ENCODE measurements around the gene SLC43A2. TPM values are rescaled to one million over a fixed set of nuclear protein-coding genes. Genes with fewer than 3 reads are reported as not detected.

SLC43A2 gene
- total and polyA plus RNA-seq, 2 of the 13 experiments (the other 11 are each of a cell fraction or from before 2014, with no cell fraction given): 7.3 to 20.0 TPM

DNA sequence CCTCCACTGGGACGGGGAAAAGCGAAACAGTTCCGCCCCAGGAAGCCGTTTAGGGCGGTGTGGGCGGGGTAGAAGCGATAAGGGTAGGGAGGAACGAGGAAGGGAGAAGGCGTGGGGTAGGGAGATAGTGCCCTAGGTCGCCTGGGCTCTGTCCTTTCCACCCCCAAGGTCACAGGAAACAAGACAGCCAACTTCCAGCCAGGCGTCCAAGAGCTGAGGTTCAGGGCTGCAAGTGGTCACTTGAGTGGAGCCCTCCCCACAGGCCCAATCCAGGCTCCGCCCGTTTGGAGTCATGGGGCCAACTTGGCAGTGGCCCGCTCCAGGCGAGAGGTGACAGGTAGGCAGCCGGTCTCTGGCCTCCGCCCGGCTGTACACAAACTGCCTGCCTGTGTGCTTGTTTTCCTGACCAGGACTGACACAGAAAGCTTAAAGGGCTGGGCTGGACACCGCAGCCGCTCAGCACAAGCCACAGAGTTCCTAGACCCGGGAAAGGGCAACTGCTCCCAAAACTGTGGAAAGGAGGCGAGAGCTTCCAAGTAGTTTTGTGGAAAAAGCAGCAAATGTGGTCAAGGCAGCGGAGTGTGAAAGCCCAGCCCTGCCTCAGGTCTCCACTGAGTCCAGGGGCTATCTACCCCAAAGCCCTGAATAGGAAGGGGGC is 21.3 kb upstream of the SLC43A2 start, which contains the start of gene RILP (continued):
- TF ChIP-seq HDAC1 (CRISPR knock-in tag; IDR thresholded peaks at IDR 0.05) (peak; percentile 62; the same call in 1 of the 2 replicates), TRIM22 (IDR thresholded peaks at IDR 0.05) (no peak), ELF3 (CRISPR knock-in tag; IDR thresholded peaks at IDR 0.05) (peak; percentile 73; the same call in 1 of the 2 replicates), ZNF441 (CRISPR knock-in tag; IDR thresholded peaks at IDR 0.05; ENCODE audit: borderline replicate concordance) (peak; percentile 76; the same call in 1 of the 2 replicates), REPIN1 (CRISPR knock-in tag; IDR thresholded peaks at IDR 0.05; ENCODE audit: borderline replicate concordance, low read depth) (no peak), RXRB (CRISPR knock-in tag; IDR thresholded peaks at IDR 0.05; ENCODE audit: borderline replicate concordance) (peak; percentile 82), NFIC (IDR thresholded peaks at IDR 0.05; ENCODE audit: low read length) (no peak), REXO4 (CRISPR knock-in tag; IDR thresholded peaks at IDR 0.05; ENCODE audit: borderline replicate concordance) (no peak), ZBTB49 (CRISPR knock-in tag; IDR thresholded peaks at IDR 0.05; ENCODE audit: borderline replicate concordance) (no peak), ZSCAN12 (CRISPR knock-in tag; IDR thresholded peaks at IDR 0.05) (no peak), SAFB2 (CRISPR knock-in tag; IDR thresholded peaks at IDR 0.05; ENCODE audit: borderline replicate concordance, low read depth) (no peak), FOXA1 (IDR thresholded peaks at IDR 0.05) (no peak), FOXA1 (CRISPR knock-in tag; IDR thresholded peaks at IDR 0.05) (peak; percentile 47; the same call in 1 of the 2 replicates), ZNF563 (CRISPR knock-in tag; IDR thresholded peaks at IDR 0.05) (no peak), NR2F6 (IDR thresholded peaks at IDR 0.05) (no peak), NR2F6 (CRISPR knock-in tag; IDR thresholded peaks at IDR 0.05) (peak; percentile 72; the same call in 1 of the 2 replicates), ZNF570 (CRISPR knock-in tag; IDR thresholded peaks at IDR 0.05; ENCODE audit: borderline replicate concordance) (no peak), HMG20A (CRISPR knock-in tag; IDR thresholded peaks at IDR 0.05; ENCODE audit: borderline replicate concordance) (no peak; the same call in 1 of the 2 replicates), PHF5A (CRISPR knock-in tag; IDR thresholded peaks at IDR 0.05; ENCODE audit: low read depth, unreplicated experiment) (no peak), GTF2F1 (IDR thresholded peaks at IDR 0.05; ENCODE audit: low read length) (no peak), TCF7L2 (IDR thresholded peaks at IDR 0.05; ENCODE audit: low read depth, low read length) (no peak), PAWR (CRISPR knock-in tag; IDR thresholded peaks at IDR 0.05; ENCODE audit: borderline replicate concordance) (no peak), ZNF256 (CRISPR knock-in tag; conservative IDR thresholded peaks at IDR 0.05) (0 out of 2 replicates have a peak, but pooled peaks have one; percentile 63), ZNF282 (IDR thresholded peaks at IDR 0.05; ENCODE audit: partially characterized antibody) (no peak), FOXK1 (CRISPR knock-in tag; IDR thresholded peaks at IDR 0.05; ENCODE audit: borderline replicate concordance, low read depth) (peak; percentile 60; the same call in 1 of the 2 replicates), MIXL1 (CRISPR knock-in tag; IDR thresholded peaks at IDR 0.05) (no peak), EZH2 (conservative IDR thresholded peaks at IDR 0.05; ENCODE audit: low read depth, low read length) (no peak), ZNF644 (CRISPR knock-in tag; IDR thresholded peaks at IDR 0.05; ENCODE audit: low read depth) (peak; percentile 72; the same call in 1 of the 2 replicates)
- TF ChIP-seq, protein P1, sequence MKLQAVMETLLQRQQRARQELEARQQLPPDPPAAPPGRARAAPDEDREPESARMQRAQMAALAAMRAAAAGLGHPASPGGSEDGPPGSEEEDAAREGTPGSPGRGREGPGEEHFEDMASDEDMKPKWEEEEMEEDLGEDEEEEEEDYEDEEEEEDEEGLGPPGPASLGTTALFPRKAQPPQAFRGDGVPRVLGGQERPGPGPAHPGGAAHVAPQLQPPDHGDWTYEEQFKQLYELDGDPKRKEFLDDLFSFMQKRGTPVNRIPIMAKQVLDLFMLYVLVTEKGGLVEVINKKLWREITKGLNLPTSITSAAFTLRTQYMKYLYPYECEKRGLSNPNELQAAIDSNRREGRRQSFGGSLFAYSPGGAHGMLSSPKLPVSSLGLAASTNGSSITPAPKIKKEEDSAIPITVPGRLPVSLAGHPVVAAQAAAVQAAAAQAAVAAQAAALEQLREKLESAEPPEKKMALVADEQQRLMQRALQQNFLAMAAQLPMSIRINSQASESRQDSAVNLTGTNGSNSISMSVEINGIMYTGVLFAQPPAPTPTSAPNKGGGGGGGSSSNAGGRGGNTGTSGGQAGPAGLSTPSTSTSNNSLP (IDR thresholded peaks at IDR 0.05; ENCODE audit: low read depth, low read length): no peak

Data from HepG2 (cell line).